NCI-H2227 (cell line): ENCODE results near the gene PRR18.

Experiments used
- DNase-seq: peaks from one replicate; lab custom pipeline; 2025; ENCODE audit not compliant: unreplicated experiment; lab: John Stamatoyannopoulos, UW

Gene PRR18

DNA sequence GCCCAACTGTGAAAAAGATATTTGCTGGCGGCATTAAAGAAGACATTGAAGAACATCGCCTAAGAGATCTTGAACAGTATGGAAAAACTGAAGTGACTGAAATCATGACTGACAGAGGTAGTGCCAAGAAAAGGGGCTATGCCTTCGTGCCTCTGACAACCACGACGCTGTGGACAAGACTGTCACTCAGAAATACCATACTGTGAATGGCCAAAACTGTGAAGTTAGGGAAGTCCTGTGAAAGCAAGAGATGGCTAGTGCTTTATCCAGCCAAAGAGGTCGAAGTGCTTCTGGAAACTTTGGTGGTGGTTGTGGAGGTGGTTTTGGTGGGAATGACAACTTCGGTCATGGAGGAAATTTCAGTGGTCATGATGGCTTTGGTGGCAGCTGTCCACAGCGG is 26.7 kb upstream of the PRR18 start:
- DNase-seq: no peak

DNA sequence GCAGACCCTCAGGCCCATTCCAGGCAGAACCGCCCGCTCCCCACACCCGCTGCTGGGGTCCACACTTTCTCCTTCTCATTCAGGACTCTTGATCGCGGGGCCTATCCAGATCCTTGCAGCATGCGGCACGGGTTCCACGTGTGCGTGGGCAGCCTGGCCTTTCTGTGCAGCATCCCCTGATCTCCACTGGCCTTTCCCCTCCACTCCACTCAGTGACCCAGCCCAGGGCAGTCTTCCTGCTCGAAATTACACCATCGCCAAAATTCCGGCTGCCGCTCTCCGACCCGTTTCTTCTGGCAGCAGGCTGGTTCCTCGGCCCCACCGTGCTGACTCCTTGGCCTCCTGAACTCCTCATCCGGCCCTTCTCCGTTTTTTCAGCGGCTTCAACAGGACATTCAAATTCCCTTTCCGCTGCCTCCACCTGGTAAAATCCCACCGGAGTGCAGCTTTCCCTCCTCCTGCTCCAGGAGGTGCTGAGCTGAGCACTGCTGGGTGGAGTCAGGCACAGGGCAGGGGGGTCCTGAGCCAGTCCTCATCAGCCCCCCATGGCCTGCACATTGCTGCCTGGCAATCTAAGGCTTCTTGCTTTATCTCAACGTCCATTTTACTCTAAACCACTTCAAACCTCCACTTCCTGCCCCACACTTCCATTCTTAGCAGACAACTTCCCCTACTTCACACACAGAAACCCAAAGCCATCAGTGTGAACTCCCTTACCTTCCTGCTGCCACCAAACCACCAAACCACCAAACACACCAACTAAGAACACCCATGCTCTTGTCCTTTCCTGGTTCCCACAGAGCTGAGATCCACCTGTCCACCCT is 25.2 kb upstream of the PRR18 start:
- DNase-seq: no peak

DNA sequence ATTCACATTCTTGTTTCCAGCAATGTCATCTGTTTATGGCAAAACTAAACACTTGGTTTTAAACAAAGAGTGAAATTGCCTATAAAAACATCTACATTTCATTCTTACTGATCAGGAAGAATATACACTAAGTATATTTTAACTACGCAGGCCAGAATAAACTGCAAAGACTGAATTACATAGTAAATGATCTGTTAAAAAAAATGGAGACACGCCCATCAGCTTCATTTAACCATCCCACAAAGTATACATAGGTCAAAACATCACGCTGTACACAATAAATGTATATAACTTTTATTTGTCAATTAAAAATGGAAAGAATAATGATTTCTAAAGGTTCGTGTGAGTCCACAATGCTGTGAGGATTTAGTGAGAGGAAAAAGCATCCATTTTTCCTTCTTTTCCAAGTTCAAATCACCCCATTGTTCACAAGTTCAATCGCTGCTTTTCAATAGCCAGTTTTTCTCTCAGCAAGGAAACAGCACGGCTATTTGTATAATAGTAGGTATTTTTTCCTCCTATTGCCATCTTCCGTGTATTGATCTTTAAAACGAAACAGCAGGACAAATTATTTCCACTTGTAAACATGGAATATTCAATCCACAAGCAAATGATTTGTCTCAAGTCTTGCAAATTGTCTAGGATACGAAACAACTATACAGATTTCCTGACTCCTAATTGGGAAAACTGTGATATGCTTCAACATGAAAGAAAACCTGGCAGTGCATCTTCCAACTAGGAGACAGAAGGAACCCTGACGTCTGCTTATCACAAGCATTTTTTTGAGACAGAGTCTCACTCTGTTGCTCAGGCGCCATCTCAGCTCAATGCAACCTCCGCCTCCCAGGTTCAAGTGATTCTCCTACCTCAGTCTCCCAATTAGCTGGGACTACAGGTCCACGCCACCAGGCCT is 23.6 kb upstream of the PRR18 start:
- DNase-seq: no peak

DNA sequence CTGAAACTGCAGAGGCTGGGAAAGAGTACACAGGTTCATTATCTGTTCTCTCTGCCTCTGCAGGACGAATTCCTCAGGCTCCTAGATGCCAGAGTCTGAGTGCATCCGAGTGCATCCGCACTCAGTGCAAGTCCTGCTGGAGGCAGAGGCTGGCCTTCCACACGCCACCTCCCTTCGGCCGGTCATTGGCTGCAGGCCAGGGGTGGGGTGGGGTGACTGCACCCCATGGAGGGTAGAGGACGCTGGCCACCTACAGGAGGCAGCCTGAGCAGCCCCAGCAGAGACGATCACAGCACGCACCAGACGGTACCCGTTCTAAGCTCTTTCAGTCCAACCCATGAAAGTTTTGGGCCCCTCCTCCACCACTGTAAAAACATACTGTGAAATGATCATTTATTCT is 22.4 kb upstream of the PRR18 start:
- DNase-seq: no peak

DNA sequence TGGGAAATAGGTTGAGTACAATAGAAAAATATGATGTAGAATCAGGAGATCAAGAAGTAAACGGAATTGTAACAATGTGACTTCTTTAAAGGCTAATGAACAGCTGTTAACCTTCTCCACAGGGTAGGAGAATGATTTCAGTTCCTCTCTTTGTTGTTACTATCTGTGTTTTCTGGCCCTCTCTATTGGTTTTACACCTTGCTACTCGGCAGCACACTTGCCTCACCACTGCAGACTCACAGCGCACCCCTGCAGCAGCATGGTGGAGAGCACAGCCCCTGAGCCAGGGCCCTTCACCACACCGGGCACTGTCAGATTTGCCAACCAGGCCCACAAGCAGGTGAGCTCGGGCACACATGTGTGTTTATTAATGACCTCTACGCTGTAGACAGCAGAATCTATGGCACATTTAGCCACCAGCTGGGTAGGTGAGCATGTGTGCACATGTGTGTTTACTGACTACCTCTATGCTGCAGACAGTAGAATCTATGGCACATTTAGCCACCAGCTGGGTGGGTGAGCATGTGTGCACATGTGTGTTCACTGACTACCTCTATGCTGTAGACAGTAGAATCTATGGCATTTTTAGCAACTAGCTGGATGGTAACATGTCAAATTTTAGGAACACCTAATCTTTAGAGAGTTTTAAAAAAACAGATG is 17.3 kb upstream of the PRR18 start:
- DNase-seq: no peak

DNA sequence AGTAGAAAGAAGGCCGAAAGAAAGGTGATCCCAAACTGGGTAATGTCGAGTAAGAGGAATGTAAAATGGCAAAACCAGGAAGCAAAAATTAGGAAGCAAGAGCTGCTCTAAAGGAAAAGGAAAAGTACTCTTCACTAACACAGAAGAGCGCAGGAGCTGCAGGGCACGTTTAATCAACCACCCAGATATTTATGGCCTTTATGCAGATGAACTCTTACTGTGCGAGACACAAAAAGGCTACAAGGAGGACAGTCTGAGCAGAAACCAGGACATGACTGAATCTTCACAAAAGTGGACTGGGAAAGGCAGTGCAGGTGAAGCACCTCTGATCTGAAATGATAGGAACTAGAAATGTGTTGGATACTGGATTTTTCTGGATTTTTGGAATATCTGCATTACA is 15.2 kb upstream of the PRR18 start:
- DNase-seq: no peak

DNA sequence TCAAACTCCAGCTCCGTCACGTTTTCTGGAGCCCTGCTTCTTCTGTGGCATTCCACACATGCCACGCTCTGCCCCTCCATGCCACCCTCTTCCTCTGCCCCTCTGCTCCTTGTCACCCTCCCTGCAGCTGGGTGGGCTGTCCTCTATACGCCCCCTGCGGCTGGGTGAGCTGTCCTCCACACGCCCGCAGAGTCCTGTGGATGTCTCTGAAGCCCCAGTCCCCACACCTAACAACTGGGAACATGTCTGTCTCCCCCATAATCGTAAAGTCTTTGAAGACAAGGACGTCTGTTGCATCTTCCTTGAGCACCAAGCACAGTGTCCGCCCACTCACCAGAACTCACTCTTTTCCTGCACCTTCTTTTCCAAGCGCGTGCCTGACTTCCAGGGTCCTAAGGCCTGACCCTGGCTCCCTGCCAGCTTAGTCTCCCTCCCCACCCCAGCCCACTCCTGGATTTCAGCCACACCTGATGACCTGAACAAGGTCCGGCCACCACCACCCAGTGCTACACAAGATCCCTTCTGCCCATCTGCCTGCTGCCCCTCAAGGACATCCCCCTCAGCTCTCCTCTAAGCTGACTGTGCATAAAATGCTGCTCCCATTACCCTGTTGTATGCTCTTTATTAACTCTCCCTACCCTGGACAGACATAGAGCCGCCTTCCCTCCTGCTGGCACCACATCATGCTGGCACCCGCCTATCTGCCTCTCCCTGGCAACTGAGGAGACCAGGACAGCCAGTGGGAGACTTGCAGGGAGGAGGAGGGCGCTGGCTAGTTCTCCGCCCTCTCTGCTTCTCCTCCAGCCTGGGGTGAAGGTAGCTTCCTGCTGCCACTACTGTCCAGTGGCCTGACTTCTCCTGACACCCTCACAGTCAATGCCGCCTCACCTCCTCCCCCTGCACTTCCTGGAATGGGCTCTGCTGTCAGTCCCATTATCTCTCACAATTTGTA is 10.7 kb upstream of the PRR18 start:
- DNase-seq: no peak

DNA sequence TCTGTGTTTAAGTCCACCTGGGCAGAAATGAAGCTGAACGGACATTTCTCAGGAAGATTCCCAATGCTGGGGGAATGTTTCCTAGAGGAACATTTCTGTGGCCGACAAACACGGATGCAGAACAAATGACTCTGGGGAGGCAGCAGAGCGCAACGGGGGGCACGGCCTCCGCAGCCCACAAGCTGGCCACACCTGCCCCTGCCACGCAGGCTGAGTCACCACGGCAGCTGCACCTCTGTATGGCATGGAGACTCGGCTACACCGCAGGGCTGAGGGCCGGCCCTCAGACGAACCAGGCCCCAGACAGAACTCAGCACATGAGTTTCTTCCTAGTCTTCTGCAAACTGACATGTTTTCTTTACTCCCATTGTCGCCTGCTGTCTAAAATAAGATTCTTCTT is 10.0 kb upstream of the PRR18 start:
- DNase-seq: no peak

DNA sequence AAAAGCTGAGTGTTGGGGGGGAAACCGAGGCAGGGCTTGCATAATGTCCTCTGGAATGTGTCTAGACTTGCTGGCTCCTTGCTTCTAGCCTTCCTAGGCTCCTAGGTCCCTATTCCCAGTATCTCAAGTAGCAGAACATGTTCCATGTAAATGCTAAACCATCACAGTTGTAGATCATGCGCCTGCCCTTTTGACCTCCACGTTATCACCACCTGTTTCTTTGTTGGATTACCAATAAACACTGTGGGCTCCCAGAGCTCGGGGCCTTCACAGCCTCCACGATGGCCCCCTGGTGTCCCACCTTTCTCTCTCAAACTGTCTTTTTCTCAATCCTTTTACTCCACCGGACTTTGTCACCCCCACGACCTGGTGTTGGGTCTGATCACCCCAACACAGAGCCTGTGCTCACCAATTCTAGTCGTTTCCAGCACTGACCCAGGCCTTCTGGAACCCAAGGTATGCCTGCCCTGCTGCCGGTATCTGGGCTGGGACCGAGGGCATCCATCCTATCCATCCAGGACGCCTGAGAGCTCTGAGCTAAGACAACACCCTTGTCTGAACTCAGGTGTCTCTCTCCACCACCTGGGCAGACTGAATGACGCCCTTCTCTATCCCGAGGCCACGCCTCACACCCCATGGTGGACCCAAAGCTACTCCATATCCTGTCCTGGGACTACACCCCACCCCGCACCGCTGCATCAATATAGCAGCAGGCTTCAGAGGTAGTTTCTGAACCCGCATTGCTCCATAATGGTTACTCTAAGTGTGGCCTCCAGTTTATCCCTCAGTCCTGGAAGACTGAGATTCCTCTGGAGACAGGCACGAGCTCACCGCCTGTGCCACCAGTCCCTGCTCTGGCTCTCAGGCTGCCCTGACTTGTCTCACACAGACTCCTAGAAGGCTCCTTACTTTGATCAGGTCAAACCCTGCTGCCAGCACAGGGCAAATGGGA is 9.3 kb upstream of the PRR18 start:
- DNase-seq: no peak

DNA sequence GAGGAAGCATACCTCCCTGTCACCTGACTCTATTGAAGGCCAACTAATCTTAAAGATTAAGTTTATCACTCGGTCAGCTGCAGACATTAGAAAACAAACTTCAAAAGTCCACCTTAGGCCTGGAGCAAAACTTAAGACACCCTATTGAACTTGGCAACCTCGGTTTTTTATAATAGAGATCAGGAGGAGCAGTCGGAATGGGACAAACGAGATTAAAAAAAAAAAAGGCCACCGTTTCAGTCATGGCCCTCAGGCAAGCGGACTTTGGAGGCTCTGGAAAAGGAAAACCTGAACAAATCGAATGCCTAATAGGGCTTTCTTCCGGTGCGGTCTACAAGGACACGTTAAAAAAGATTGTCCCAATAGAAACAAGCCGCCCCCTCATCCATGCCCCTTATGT is 7.2 kb upstream of the PRR18 start:
- no peak for DNase-seq

DNA sequence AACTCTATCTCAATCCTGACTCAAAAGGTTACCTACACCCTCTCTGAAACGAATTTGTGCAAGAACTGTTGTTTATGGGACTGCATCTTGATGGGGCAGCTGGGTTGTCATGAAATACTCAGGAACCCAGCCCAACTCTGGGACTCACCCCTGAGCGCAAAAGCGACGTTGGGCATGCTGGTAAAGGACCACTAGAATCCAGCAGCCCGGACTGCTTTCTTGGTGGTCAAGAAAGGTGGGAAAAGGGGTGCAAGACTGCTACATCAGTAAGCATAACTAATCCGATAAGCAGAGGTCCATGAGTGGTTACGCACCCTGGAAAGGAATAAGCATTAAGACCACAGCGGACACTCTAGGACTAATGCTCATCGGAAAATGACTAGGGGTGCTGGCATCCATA is 6.3 kb upstream of the PRR18 start:
- DNase-seq: no peak

DNA sequence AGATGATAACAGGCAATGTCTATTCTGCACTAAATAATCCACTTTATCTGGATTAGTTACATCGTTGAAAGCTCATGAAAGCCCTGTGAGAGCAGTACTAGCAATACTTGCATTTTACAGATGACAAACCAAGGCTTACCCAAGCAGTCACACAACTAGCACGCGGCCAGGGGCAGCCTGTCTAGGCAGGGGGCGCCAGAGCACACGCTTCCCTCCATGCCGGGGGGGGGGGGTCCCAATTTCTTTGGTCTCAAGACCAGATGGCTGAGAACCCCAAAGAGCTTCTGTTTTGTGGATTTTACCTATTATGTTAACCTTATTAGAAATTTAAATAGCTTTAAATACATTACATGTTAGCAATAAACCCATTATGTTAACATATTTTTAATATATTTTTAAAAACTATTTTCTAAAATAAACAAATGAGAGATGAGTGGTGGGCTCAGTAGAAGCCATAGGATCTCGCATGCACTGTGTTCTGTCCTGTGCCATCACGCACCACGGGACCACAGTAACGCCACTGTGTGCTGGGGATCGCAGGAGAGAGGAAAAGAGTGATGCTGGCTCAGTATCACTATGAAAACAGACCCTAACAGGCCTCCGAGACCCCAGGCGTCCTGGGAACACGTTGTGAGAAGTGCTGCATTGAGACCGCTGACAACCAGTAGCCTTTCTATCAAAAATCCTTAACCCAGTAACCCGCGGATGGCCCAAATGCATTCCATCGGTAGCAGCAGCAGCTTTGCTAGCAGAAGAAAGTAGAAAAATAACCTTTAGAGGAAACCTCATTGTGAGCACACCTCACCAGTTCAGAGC is 5.3 kb upstream of the PRR18 start:
- DNase-seq: no peak

DNA sequence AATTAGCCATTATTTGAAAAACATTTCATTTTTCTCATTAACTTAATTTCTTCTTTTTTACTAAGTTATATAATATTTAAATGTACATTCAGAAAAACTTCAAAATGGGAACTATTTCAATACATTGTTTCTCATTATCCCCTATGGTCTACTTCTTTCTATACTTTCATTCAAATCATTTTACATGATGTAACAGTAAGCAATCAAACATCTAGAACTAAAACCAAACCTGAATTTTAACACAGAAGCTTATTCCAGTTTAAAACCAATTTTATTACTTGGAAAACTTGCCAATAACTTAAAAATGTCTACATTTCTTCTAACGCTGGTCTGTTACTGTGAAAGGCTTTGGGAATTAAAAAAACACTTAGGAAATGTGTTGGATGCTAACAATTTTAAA is 4.6 kb upstream of the PRR18 start:
- no peak for DNase-seq

DNA sequence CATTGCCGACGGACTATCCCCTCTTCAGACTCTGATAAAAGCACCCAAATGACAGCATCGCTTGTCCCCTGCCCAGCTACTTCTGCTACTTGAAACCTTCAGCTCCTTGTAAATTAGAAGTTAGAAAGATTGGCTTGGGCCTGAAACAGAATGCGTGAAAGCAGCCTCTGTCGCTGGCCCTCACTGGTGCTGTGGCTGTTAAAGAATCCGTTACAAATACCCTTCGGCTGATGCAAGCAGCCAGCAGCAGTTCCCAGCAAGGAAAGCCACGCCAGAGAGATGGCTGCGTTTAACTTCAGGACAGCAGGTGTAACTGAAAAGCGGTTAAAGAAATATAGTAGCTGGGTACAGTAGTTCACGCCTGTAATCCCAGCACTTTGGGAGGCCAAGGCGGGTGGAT is 2.4 kb upstream of the PRR18 start:
- DNase-seq: no peak

DNA sequence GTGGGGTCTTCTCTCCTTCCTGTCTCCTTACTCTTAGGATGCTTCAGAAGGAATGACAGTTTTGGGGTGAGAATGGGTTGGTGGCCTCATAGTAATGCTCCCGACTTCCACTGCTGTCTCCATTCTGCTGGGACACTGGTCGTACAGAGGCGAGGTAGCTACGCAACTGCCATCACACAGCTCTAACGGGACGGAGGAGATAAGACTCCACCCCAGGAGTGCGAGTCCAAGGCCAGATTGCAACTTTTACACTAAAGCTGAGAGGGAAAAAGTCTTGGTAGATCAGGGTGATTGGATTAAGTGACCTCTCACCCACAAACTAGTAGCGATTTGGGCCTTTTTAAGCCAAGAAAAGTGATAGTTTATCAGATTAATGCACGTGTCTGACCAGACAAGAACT is 1.8 kb upstream of the PRR18 start:
- DNase-seq: no peak

DNA sequence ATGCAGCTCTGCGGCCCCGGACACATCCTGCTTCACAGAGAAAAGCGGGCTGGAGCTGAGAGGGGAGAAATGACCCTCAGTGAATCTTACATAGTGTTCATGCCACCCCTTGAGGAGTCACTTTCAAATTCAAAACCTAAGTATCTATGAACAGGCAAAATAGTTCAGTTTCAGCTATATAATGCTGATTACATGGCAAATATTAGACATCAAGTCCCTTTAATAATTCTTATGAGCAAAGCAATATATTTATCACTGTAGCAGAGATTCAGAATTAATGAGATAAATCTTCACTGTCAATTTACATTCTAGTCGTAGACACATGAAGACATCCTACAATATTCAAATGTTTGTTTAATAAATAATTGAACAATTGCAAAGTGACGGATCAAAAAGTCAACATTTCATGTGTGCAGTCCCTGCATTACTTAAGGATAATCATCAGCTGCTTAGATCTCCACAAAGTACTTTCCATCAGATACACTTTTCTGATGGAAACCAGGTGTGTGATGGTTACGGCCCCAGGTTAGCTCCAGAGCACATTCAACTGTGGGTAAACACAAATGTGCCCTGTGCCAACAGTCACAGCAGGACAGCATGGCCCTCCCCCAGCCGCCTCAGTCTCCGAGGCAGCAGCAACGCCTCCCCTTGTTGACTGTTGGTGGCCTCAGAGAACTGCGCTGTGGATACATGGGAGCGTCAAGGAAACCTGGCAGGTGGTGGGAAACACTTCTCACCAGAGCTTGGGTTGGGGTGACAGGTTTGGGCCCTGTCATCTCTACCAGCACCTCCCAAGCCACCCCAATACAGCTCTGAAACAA is 787 bp upstream of the PRR18 start:
- peak; percentile 8 for DNase-seq

DNA sequence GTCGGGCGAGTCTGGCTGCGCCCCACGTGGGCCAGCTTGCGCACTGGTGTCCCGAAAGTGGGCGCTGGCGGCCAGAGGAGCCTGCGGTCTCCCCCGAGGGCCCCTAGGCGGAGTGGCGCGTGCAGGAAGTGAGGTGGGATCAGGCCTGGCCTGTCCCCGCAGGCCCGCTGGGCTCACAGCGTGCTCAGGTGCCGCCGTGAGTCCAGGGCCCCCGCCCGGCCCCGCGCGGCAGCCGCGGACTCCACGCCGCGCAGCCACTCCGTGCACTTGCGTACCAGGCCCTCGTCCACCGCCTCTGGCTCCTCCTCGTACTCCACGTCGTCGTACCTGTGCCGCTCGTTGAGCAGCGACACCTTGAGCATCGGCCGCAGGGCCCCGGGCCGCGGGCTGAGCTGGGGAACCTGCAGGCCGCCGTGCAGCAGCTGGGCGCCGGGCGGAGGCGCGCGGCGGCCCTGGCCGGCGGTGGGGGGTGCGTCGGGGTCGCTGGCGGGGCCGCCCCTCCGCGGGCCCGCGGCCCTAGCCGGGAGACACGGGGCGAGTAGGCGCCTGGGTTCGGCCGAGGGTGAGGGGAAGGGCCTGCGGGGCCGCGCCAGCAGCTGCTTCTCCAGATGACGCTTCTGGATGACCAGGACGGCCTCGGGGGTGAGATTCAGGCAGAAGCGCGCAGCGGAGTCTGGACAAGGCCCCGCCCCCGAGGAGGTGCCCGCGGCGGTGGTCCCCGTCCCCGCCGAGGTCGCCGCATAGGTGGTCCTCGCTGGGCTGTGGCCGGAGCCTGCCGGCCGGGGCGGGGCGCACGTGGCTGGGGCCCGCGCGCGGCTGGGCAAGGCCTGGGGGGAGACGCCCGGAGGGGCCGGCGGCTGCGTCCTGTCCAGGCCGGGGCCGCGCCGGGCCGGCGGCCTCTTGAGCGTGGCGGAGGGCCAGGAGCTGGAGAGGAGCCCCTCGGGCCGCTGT is 835 bp downstream of the PRR18 start:
- peak; percentile 28 for DNase-seq
